Chondrocyte (in vitro differentiated cells): ENCODE data around the gene PRSS56. TPM values are rescaled to one million over a fixed set of nuclear protein-coding genes. Genes with fewer than 3 reads are reported as not detected.

Source experiments
- DNase-seq: peaks from one replicate; pipeline ENCODE4 v3.0.0; 2021; ENCODE audit warnings: mixed read lengths, low spot score
- H3K27ac Mint-ChIP-seq: one replicate; pipeline ENCODE4 v1.8.0; 2021; ENCODE audit warnings: mild to moderate bottlenecking, moderate library complexity, mixed read lengths; ENCODE audit not compliant: unreplicated experiment
- H3K27me3 Mint-ChIP-seq: 2 replicates; pipeline ENCODE4 v1.8.0; 2021; ENCODE audit warnings: low read depth, mixed read lengths
- H3K36me3 Mint-ChIP-seq: 2 replicates; pipeline ENCODE4 v1.8.0; 2021; ENCODE audit warnings: low read depth, mixed read lengths
- H3K4me1 Mint-ChIP-seq: 2 replicates; pipeline ENCODE4 v1.8.0; 2021; ENCODE audit warnings: low read depth, mild to moderate bottlenecking, mixed read lengths
- H3K4me3 Mint-ChIP-seq: one replicate; pipeline ENCODE4 v1.8.0; 2021; ENCODE audit warnings: mild to moderate bottlenecking, moderate library complexity, mixed read lengths; ENCODE audit not compliant: unreplicated experiment
- H3K9me3 Mint-ChIP-seq: 2 replicates; pipeline ENCODE4 v1.8.0; 2021; ENCODE audit warnings: low read depth, mixed read lengths
- total RNA-seq: library from RNA; stranded (reverse); gene quantifications from 3 replicates; pipeline ENCODE4 v1.2.1, GENCODE V29; 2021
- TF ChIP-seq, protein P1 (sequence below): fragments of 200-600 bp; sonication (generic); IDR thresholded peaks from 2 replicates; pipeline ENCODE4 v1.5.0; 2021; ENCODE audit warnings: antibody characterized with exemption, mild to moderate bottlenecking, moderate library complexity

PRSS56 gene
- total RNA-seq, 1 donor from 2014 or later = not detected

GRCh38 chr2:232505856-232506255 is 14.3 kb upstream of the PRSS56 start:
- no peaks in the 10 kb centered on the region for H3K9me3 Mint-ChIP-seq
- H3K4me1 Mint-ChIP-seq = peaks cover 9% of the 10 kb centered on the region
- H3K4me3 Mint-ChIP-seq = no peak overlapping the region
- no peaks in the 10 kb centered on the region for H3K36me3 Mint-ChIP-seq
- H3K27me3 Mint-ChIP-seq = peaks cover 49% of the 10 kb centered on the region
- no peak for DNase-seq
- TF ChIP-seq, protein P1, sequence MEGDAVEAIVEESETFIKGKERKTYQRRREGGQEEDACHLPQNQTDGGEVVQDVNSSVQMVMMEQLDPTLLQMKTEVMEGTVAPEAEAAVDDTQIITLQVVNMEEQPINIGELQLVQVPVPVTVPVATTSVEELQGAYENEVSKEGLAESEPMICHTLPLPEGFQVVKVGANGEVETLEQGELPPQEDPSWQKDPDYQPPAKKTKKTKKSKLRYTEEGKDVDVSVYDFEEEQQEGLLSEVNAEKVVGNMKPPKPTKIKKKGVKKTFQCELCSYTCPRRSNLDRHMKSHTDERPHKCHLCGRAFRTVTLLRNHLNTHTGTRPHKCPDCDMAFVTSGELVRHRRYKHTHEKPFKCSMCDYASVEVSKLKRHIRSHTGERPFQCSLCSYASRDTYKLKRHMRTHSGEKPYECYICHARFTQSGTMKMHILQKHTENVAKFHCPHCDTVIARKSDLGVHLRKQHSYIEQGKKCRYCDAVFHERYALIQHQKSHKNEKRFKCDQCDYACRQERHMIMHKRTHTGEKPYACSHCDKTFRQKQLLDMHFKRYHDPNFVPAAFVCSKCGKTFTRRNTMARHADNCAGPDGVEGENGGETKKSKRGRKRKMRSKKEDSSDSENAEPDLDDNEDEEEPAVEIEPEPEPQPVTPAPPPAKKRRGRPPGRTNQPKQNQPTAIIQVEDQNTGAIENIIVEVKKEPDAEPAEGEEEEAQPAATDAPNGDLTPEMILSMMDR = no peak
- H3K27ac Mint-ChIP-seq = no peak overlapping the region

GRCh38 chr2:232506709-232507108 is 13.5 kb upstream of the PRSS56 start:
- Mint-ChIP-seq H3K4me1 (peaks cover 9% of the 10 kb centered on the region), H3K9me3 (no peaks in the 10 kb centered on the region), H3K36me3 (no peaks in the 10 kb centered on the region), H3K4me3 (no peak overlapping the region), H3K27me3 (peaks cover 49% of the 10 kb centered on the region), H3K27ac (no peak overlapping the region)
- TF ChIP-seq, protein P1 = no peak
- no peak for DNase-seq

DNA sequence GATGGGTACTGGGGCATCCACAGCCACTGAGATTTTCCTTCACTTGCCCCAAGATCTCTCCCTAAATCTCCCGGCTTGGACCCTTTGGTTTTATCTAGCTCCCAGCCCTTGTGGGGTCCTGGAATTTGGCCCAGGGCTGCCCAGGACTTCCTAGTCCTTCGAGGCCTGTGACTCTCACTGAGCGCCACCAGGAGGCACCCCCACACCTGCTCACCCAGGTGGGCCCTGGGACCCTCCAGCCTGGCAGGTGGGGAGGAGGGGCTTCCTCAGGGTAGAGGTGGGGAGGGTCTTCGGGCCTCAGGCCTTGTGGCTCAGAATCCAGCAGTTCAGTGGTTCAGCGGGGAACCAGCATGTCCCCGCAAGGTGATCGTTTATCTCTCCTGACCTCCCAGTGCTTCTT is 11.9 kb upstream of the PRSS56 start:
- TF ChIP-seq, protein P1 = no peak
- H3K27ac Mint-ChIP-seq = no peak overlapping the region
- peaks cover 50% of the 10 kb centered on the region for H3K27me3 Mint-ChIP-seq
- H3K4me1 Mint-ChIP-seq = peaks cover 6% of the 10 kb centered on the region
- no peaks in the 10 kb centered on the region for H3K36me3 Mint-ChIP-seq
- H3K4me3 Mint-ChIP-seq = no peak overlapping the region
- no peaks in the 10 kb centered on the region for H3K9me3 Mint-ChIP-seq
- no peak for DNase-seq

DNA sequence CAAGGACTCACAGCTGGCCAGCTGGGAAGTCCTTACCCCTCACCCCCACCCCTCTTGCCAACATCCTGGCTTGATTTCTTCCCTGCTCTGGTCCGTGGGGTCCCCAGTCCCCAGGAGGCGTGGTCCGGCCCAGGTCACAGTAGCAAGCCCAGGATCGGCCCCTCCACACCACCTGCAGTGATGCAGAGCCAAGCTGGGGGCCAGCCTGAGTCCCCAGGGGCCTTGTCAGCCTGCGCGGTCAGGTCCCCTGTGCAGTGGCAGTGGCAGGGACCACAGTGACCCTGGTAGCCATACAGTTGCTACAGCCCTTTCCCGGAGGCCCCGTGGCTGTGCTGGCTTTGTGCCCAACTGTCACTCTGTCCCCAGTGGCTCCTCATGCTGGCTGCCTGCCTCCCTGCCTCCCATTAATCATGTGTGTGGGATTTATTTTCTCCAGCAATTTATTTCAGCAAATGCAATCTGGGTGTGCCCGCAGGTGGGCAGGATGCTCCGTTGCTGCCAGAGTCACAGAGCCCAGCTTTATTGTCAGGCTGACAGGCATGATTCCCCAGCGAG is 8.8 kb upstream of the PRSS56 start:
- TF ChIP-seq, protein P1 = no peak
- no peaks in the 10 kb centered on the region for H3K9me3 Mint-ChIP-seq
- H3K4me1 Mint-ChIP-seq = no peaks in the 10 kb centered on the region
- peaks cover 45% of the 10 kb centered on the region for H3K27me3 Mint-ChIP-seq
- no peak for DNase-seq
- H3K4me3 Mint-ChIP-seq = no peak overlapping the region
- no peaks in the 10 kb centered on the region for H3K36me3 Mint-ChIP-seq
- H3K27ac Mint-ChIP-seq = no peak overlapping the region

DNA sequence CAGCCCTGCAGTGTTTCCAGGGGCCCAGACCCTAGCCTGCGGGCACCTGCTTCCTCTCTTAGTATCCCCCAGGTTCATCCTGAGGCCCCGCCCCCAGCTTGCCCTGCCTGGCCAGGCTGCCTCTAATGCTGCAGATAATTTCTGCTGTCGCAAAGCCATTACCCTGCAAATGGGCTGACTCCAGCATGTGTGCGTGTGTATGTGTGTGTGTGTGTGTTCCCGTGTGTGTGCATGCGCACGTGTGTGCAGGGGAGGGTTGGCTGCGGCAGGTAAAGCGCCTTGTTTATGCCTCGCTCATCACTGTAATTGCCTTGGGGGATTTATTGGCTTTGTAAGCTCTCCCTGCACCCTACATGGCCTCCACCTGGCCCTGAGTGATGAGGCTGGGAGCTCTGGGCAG is 7.6 kb upstream of the PRSS56 start:
- DNase-seq = no peak
- TF ChIP-seq, protein P1 = no peak
- H3K27ac Mint-ChIP-seq = no peak overlapping the region
- no peaks in the 10 kb centered on the region for H3K36me3 Mint-ChIP-seq
- peaks cover 45% of the 10 kb centered on the region for H3K27me3 Mint-ChIP-seq
- no peaks in the 10 kb centered on the region for H3K9me3 Mint-ChIP-seq
- H3K4me1 Mint-ChIP-seq = no peaks in the 10 kb centered on the region
- H3K4me3 Mint-ChIP-seq = no peak overlapping the region
